Lower lobe of right lung (tissue), 2 donors: ENCODE measurements around the gene WDTC1. TPM values are rescaled to one million over a fixed set of nuclear protein-coding genes. Genes with fewer than 3 reads are reported as not detected.
"Not testable (repeated sequence)": the region's sequence is repeated elsewhere in the genome, so short reads cannot be mapped to it uniquely, and the experiment has no call there.

Source experiments
- ATAC-seq, 2 donors: fragments of 200-7000 bp; cut with Tn5 transposase; one replicate each; pipeline ENCODE4 v1.9.1; 2020 to 2022; ENCODE audit warnings: mild to moderate bottlenecking in 2 of 2, moderate library complexity in 2 of 2
- DNase-seq: peaks from one replicate; pipeline ENCODE4 v3.0.0-alpha.2; 2020
- H3K27ac ChIP-seq: fragments of 200-600 bp; one replicate; pipeline ENCODE4 v1.8.0; 2022
- H3K27me3 ChIP-seq: fragments of 200-600 bp; one replicate; pipeline ENCODE4 v1.8.0; 2022; ENCODE audit warnings: low read depth
- H3K36me3 ChIP-seq: fragments of 200-600 bp; one replicate; pipeline ENCODE4 v1.8.0; 2022; ENCODE audit warnings: mild to moderate bottlenecking
- H3K4me1 ChIP-seq: fragments of 200-600 bp; one replicate; pipeline ENCODE4 v1.8.0; 2022
- H3K4me3 ChIP-seq: fragments of 200-600 bp; one replicate; pipeline ENCODE4 v1.8.0; 2022; ENCODE audit warnings: mild to moderate bottlenecking
- H3K9me3 ChIP-seq: fragments of 200-600 bp; one replicate; pipeline ENCODE4 v1.8.0; 2022
- intact Hi-C: fragments of 100-400 bp; cut with DNase I; formaldehyde crosslinking; loops from one replicate; pipeline ENCODE4 v1.11.0; 2022
- total RNA-seq: library from RNA; stranded (reverse); fragmentation: NEBNext Ultra II Directional; extraction: Animal tissue kit (Norgen Biotek cat#: 25700); gene quantifications from one replicate; pipeline ENCODE4 v1.2.1, GENCODE V29; 2021
- TF ChIP-seq, protein P1 (sequence below): fragments of 200-600 bp; IDR thresholded peaks from one replicate; pipeline ENCODE4 v1.8.0; 2022; ENCODE audit warnings: antibody characterized with exemption, mild to moderate bottlenecking
- donor health status: DM: no; HTN: yes; CAD: no; lungs with severe emphysema.

The WDTC1 gene
- total RNA-seq, 1 donor from 2014 or later: 45.7 TPM

DNA sequence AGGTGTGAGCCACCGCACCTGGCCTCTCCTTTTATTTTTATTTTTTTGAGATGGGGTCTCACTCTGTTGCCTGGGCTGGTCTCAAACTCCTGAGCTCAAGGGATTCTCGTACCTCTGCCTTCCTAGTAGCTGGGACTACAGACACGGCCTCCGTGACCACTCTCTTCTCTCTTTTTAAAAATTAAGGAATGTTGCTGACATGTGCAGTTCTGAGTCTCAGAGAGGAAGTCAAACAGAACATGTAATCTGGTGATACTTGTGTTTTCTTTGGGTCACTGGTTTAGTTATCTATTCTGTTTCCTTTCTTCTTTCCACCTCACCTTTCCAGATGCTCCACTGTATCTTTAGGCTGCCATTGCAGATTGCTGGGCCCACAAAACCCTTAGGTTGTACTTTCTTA is 2.7 kb downstream of the WDTC1 start:
- Histone ChIP-seq H3K27me3 (no peaks in the 10 kb centered on the region), H3K27ac (no peak overlapping the region), H3K9me3 (no peaks in the 10 kb centered on the region), H3K4me1 (peaks cover 22% of the 10 kb centered on the region), H3K4me3 (no peak overlapping the region), H3K36me3 (no peaks in the 10 kb centered on the region)
- TF ChIP-seq, protein P1, sequence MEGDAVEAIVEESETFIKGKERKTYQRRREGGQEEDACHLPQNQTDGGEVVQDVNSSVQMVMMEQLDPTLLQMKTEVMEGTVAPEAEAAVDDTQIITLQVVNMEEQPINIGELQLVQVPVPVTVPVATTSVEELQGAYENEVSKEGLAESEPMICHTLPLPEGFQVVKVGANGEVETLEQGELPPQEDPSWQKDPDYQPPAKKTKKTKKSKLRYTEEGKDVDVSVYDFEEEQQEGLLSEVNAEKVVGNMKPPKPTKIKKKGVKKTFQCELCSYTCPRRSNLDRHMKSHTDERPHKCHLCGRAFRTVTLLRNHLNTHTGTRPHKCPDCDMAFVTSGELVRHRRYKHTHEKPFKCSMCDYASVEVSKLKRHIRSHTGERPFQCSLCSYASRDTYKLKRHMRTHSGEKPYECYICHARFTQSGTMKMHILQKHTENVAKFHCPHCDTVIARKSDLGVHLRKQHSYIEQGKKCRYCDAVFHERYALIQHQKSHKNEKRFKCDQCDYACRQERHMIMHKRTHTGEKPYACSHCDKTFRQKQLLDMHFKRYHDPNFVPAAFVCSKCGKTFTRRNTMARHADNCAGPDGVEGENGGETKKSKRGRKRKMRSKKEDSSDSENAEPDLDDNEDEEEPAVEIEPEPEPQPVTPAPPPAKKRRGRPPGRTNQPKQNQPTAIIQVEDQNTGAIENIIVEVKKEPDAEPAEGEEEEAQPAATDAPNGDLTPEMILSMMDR: no peak
- ATAC-seq (no peak), DNase-seq (no peak)
- intact Hi-C loops: no loop called here

GRCh38 chr1:27238032-27238431 is 3.6 kb downstream of the WDTC1 start:
- TF ChIP-seq, protein P1: no peak
- ATAC-seq (no peak), DNase-seq (no peak)
- Histone ChIP-seq H3K27me3 (no peaks in the 10 kb centered on the region), H3K9me3 (no peaks in the 10 kb centered on the region), H3K4me3 (no peak overlapping the region), H3K4me1 (peaks cover 22% of the 10 kb centered on the region), H3K27ac (no peak overlapping the region), H3K36me3 (no peaks in the 10 kb centered on the region)
- intact Hi-C loops: no loop called here

- Histone ChIP-seq H3K4me3 (no peak overlapping the region), H3K9me3 (no peaks in the 10 kb centered on the region), H3K27me3 (no peaks in the 10 kb centered on the region), H3K4me1 (peaks cover 9% of the 10 kb centered on the region), H3K27ac (no peak overlapping the region), H3K36me3 (peaks cover 6% of the 10 kb centered on the region)
- TF ChIP-seq, protein P1: no peak
- ATAC-seq (no peak), DNase-seq (no peak)
- intact Hi-C loops: no loop called here
These were observed 7.2 kb downstream of the WDTC1 start for GRCh38 chr1:27241677-27242076.

DNA sequence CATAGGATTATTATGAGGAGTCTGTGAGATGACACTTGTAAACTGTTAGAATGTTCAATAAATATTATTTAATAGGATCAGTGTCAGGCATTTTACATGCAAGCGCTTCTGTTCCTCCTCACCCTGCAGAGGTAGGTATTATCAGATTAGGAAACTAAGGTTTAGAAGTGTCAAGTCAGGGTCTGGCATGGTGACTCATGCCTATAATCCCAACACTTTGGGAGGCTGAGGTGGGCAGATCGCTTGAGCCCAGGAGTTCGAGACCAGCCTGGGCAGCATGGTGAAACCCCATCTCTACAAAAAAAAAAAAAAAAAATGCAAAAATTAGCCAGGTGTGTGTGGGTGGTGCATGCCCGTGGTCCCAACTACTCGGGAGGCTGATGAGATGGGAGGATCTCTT is 9.2 kb downstream of the WDTC1 start:
- H3K4me1 ChIP-seq, intact Hi-C loops, H3K36me3 ChIP-seq, ATAC-seq, DNase-seq, H3K4me3 ChIP-seq, H3K27me3 ChIP-seq, H3K9me3 ChIP-seq, H3K27ac ChIP-seq: not testable (repeated sequence)

GRCh38 chr1:27246194-27246593 is 11.8 kb downstream of the WDTC1 start:
- Histone ChIP-seq H3K4me1 (no peaks in the 10 kb centered on the region), H3K4me3 (no peak overlapping the region), H3K27ac (no peak overlapping the region), H3K27me3 (no peaks in the 10 kb centered on the region), H3K36me3 (peaks cover 9% of the 10 kb centered on the region), H3K9me3 (no peaks in the 10 kb centered on the region)
- TF ChIP-seq, protein P1: no peak
- DNase-seq: no peak
- intact Hi-C loops: no loop called here
- ATAC-seq: no peak

DNA sequence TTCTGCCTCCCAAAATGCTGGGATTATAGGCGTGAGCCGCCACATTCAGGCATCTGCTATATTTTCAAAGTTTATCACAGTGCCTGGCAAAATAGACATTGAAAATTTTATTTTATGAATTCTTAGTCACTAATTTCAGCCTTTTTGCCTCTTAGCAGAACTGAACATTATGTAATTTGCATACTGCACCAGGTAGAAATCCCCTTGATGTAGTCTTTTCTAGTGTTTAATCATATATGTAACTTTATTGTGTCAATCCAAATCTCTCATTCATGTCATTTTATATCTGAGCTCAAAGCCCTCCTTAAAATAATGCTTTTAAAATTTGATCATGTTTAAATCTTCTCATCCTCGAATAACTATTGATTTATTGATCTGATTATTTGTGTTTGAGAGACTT is 19.2 kb downstream of the WDTC1 start:
- TF ChIP-seq, protein P1: no peak
- no peaks in the 10 kb centered on the region for H3K36me3 ChIP-seq
- DNase-seq: no peak
- no peaks in the 10 kb centered on the region for H3K9me3 ChIP-seq
- no peak overlapping the region for H3K4me3 ChIP-seq
- H3K4me1 ChIP-seq: peaks cover 4% of the 10 kb centered on the region
- ATAC-seq: no peak
- H3K27me3 ChIP-seq: no peaks in the 10 kb centered on the region
- no peak overlapping the region for H3K27ac ChIP-seq
- intact Hi-C loops: no loop called here
